Caco-2 (cell line): ENCODE data around the gene NDUFA8. TPM values are rescaled to one million over a fixed set of nuclear protein-coding genes. Genes with fewer than 3 reads are reported as not detected.

Source experiments
- BruUV-seq: library from RNA; stranded (reverse); fragments of 400-500 nt; replicated peaks from 2 replicates; lab custom pipeline; 2021; lab: Mats Ljungman, UMichigan
- CTCF ChIA-PET: fragments of 300-600 bp; sonication (Branson Sonifier 250); formaldehyde crosslinking; loops from one replicate; lab custom pipeline; 2022; ENCODE audit warnings: antibody characterized with exemption; lab: Charles Lee
- POLR2A ChIA-PET: fragments of 300-600 bp; sonication (Branson Sonifier 250); formaldehyde crosslinking; loops from one replicate; lab custom pipeline; 2022; ENCODE audit warnings: antibody characterized with exemption; lab: Charles Lee
- DNase-seq, 2 experiments: peaks; one replicate each; pipeline versions ENCODE4 v3.0.0 to v3.0.0-alpha.2; 2020 to 2022
- H3K27me3 ChIP-seq: replicated peaks from 2 replicates; pipeline ENCODE4 v1.6.0; 2011; ENCODE audit warnings: low read length; ENCODE audit not compliant: control insufficient read depth, insufficient read depth
- H3K36me3 ChIP-seq: 2 replicates; pipeline ENCODE4 v1.5.1; 2011; ENCODE audit warnings: low read length; ENCODE audit not compliant: control insufficient read depth, insufficient read depth
- H3K4me1 ChIP-seq: fragments of 250-450 bp; sonication (Bioruptor Pico); 2 replicates; pipeline ENCODE4 v1.5.1; 2020; ENCODE audit warnings: mild to moderate bottlenecking
- H3K4me3 ChIP-seq: 2 replicates; pipeline ENCODE4 v1.5.1; 2011; ENCODE audit warnings: low read depth, mild to moderate bottlenecking, control low read depth, low read length
- H3K9me3 ChIP-seq: fragments of 250-450 bp; sonication (Bioruptor Pico); 2 replicates; pipeline ENCODE4 v1.5.1; 2020; ENCODE audit warnings: mild to moderate bottlenecking, moderate library complexity
- H3K27ac Mint-ChIP-seq: one replicate; pipeline ENCODE4 v1.8.0; 2022; ENCODE audit warnings: mixed read lengths; ENCODE audit not compliant: unreplicated experiment
- H3K27me3 Mint-ChIP-seq: one replicate; pipeline ENCODE4 v1.8.0; 2022; ENCODE audit warnings: mixed read lengths; ENCODE audit not compliant: insufficient read depth, unreplicated experiment
- H3K36me3 Mint-ChIP-seq: one replicate; pipeline ENCODE4 v1.8.0; 2022; ENCODE audit warnings: mild to moderate bottlenecking, mixed read lengths; ENCODE audit not compliant: insufficient read depth, unreplicated experiment
- H3K4me1 Mint-ChIP-seq: one replicate; pipeline ENCODE4 v1.8.0; 2022; ENCODE audit warnings: low read depth, mixed read lengths; ENCODE audit not compliant: unreplicated experiment
- H3K4me3 Mint-ChIP-seq: one replicate; pipeline ENCODE4 v1.8.0; 2022; ENCODE audit warnings: mild to moderate bottlenecking, moderate library complexity, mixed read lengths; ENCODE audit not compliant: unreplicated experiment
- H3K9me3 Mint-ChIP-seq: one replicate; pipeline ENCODE4 v1.8.0; 2022; ENCODE audit warnings: mixed read lengths; ENCODE audit not compliant: unreplicated experiment
- CTCF ChIP-seq, 2 experiments: fragments of 200-600 bp in 1 of 2; IDR thresholded peaks; 1 replicate in 1 of 2; 2 replicates in 1 of 2; pipeline versions ENCODE4 v1.5.1 to v1.8.0; 2011 to 2022; ENCODE audit warnings: antibody characterized with exemption in 1 of 2, control low read depth in 1 of 2, inconsistent platforms in 1 of 2, low read depth in 1 of 2, low read length in 1 of 2, mild to moderate bottlenecking in 1 of 2, moderate library complexity in 1 of 2; ENCODE audit not compliant: insufficient read depth in 1 of 2, severe bottlenecking in 1 of 2, unreplicated experiment in 1 of 2
- intact Hi-C: fragments of 100-400 bp; cut with micrococcal nuclease; formaldehyde crosslinking; loops from one replicate; pipeline ENCODE4 v1.10.0; 2022; ENCODE audit not compliant: unreplicated experiment
- total RNA-seq: library from RNA; stranded (reverse); gene quantifications from 2 replicates; pipeline ENCODE4 v1.2.3, GENCODE V29; 2022

NDUFA8 gene
- total RNA-seq, 1 experiment from 2014 or later = 58.0 TPM

- Histone ChIP-seq H3K4me3 (no peak overlapping the region), H3K36me3 (peaks cover 7% of the 10 kb centered on the region), H3K9me3 (no peaks in the 10 kb centered on the region), H3K27me3 (no peaks in the 10 kb centered on the region), H3K4me1 (no peaks in the 10 kb centered on the region)
- no peak overlapping the region for H3K27ac Mint-ChIP-seq
- no peak for TF ChIP-seq CTCF (IDR thresholded peaks at IDR 0.05; ENCODE audit: insufficient read depth in 1 of 2, low read depth in 1 of 2, low read length in 1 of 2, severe bottlenecking in 1 of 2, unreplicated experiment in 1 of 2)
- no peak for DNase-seq
- H3K9me3 Mint-ChIP-seq = no peaks in the 10 kb centered on the region
- no peaks in the 10 kb centered on the region for H3K27me3 Mint-ChIP-seq
- H3K4me3 Mint-ChIP-seq = no peak overlapping the region
- CTCF ChIA-PET = interaction anchor here (1.0 to 1.5 kb wide), 3 partner anchors 19 to 24 kb away, joined by 3 to 12 read pairs (median 3); no protein-coding TSS in a partner anchor
- intact Hi-C loops = no loop called here
- BruUV-seq = no TSS peak
- peaks cover 38% of the 10 kb centered on the region for H3K36me3 Mint-ChIP-seq
- no peaks in the 10 kb centered on the region for H3K4me1 Mint-ChIP-seq
- POLR2A ChIA-PET = no interaction called here
Observed at GRCh38 chr9:122145592-122145863, 14.1 kb downstream of the NDUFA8 start.

GRCh38 chr9:122144836-122145591, 14.6 kb downstream of the NDUFA8 start:
- TF ChIP-seq CTCF (IDR thresholded peaks at IDR 0.05; ENCODE audit: insufficient read depth in 1 of 2, low read depth in 1 of 2, low read length in 1 of 2, severe bottlenecking in 1 of 2, unreplicated experiment in 1 of 2) = peak in 1 of 2 experiments; percentile 53
- Histone ChIP-seq H3K9me3 (no peaks in the 10 kb centered on the region), H3K36me3 (peaks cover 7% of the 10 kb centered on the region), H3K27me3 (no peaks in the 10 kb centered on the region), H3K4me1 (no peaks in the 10 kb centered on the region), H3K4me3 (no peak overlapping the region)
- ChIA-PET POLR2A (no interaction called here), CTCF (interaction anchor here (0.6 to 1.5 kb wide), 5 partner anchors 19 to 205 kb away, joined by 3 to 12 read pairs (median 3); no protein-coding TSS in a partner anchor)
- intact Hi-C loops = no loop called here
- H3K36me3 Mint-ChIP-seq = peaks cover 38% of the 10 kb centered on the region
- no peaks in the 10 kb centered on the region for H3K27me3 Mint-ChIP-seq
- no TSS peak for BruUV-seq
- H3K27ac Mint-ChIP-seq = no peak overlapping the region
- no peak for DNase-seq
- no peaks in the 10 kb centered on the region for H3K9me3 Mint-ChIP-seq
- no peaks in the 10 kb centered on the region for H3K4me1 Mint-ChIP-seq
- H3K4me3 Mint-ChIP-seq = no peak overlapping the region

- H3K36me3 Mint-ChIP-seq = peaks cover 38% of the 10 kb centered on the region
- H3K27ac Mint-ChIP-seq = no peak overlapping the region
- H3K4me1 Mint-ChIP-seq = peaks cover 6% of the 10 kb centered on the region
- no peak for DNase-seq
- H3K4me3 Mint-ChIP-seq = no peak overlapping the region
- POLR2A ChIA-PET = no interaction called here
- H3K27me3 Mint-ChIP-seq = no peaks in the 10 kb centered on the region
- Histone ChIP-seq H3K9me3 (no peaks in the 10 kb centered on the region), H3K4me3 (no peak overlapping the region), H3K27me3 (no peaks in the 10 kb centered on the region), H3K36me3 (peaks cover 7% of the 10 kb centered on the region), H3K4me1 (peaks cover 5% of the 10 kb centered on the region; the same call in 1 of the 2 replicates)
- intact Hi-C loops = no loop called here
- CTCF ChIA-PET = interaction anchor here (0.6 to 1.5 kb wide), 3 partner anchors 18 to 45 kb away, joined by 3 to 6 read pairs (median 6); no protein-coding TSS in a partner anchor
- BruUV-seq = no TSS peak
- no peak for TF ChIP-seq CTCF (IDR thresholded peaks at IDR 0.05; ENCODE audit: insufficient read depth in 1 of 2, low read depth in 1 of 2, low read length in 1 of 2, severe bottlenecking in 1 of 2, unreplicated experiment in 1 of 2)
- no peaks in the 10 kb centered on the region for H3K9me3 Mint-ChIP-seq
Observed at GRCh38 chr9:122143876-122144405, 15.6 kb downstream of the NDUFA8 start.
